ENCODE data around the gene CDSN.
"Not testable (repeated sequence)": the region's sequence is repeated elsewhere in the genome, so short reads cannot be mapped to it uniquely, and the experiment has no call there.

The CDSN gene, protein sequence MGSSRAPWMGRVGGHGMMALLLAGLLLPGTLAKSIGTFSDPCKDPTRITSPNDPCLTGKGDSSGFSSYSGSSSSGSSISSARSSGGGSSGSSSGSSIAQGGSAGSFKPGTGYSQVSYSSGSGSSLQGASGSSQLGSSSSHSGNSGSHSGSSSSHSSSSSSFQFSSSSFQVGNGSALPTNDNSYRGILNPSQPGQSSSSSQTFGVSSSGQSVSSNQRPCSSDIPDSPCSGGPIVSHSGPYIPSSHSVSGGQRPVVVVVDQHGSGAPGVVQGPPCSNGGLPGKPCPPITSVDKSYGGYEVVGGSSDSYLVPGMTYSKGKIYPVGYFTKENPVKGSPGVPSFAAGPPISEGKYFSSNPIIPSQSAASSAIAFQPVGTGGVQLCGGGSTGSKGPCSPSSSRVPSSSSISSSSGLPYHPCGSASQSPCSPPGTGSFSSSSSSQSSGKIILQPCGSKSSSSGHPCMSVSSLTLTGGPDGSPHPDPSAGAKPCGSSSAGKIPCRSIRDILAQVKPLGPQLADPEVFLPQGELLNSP

DNA sequence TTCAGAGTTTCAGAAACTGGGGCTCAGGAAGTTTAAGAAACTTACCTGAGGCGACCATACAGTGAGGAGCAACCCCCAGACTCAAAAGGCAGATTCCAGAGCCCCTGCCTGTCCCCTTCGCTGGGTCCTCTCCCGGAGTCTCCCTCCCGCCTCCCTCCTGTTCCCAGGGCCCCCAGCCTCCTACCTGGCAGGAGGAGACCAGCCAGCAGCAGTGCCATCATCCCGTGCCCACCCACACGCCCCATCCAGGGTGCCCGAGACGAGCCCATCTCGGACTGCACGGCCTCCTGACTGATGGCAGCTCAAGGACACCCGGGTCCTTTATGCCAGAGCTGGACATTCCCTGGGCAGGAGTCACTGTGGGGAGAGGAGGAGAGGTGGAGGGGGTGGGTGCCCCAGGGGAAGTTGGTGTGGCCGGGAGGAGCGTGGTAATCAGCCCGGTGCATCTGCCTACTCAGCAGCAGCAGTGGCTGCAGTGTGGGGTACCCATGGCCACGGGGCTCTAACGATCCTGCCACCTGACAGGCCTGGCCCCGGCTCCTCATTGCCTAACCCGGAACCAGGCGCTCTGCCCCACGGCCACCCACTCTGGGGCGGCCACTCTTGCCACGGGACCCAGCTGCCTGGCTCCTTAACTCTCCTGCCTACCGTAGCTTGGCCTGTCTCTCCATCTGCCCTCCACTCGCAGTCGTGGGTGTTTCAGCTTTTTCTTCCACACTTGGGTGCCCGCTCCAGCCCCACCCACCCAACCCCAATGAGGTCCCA is at the start of gene CDSN:
TSS of gene CDSN (minus strand) at position 296 of the 765 bp plus-strand sequence. CDS start at position 269, 27 bp downstream.
- DNase-seq (ENCODE audit: low spot score) = no peak

DNA sequence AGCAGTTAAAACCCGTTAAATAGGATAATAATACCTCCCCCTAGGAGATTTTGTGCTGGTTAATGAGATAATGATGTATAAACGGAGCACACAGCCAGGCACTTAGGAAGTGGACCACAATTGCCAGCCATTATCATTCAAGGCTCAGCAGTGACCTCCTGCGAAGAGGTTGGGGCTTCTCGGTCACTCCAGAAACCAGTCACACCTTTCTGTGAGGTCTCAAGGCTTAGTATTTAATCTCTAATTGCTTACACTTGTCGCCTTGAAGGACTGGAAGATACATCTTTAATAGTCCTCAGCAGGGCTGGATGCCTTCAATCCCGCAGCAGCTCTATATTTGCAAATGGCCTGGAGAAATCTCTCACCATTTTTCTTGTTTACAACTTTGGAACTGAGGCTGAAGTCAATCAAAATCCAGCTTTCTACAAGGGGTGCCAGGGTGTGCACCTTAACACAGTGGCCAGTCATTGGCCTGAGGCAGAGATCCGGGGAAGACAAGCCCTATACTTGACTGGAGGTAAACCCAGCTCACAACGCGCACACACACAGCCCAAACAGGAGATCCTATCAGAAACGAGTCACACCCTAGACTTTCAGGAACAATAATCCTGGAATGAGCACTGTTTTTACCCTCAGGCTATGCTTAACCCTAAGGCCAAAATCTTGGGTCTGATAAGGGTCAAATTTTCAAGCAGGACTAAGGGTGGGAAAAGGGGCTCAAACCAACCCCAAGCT is 49.0 kb upstream of the CDSN start:
- DNase-seq (ENCODE audit: low spot score) = no peak

DNA sequence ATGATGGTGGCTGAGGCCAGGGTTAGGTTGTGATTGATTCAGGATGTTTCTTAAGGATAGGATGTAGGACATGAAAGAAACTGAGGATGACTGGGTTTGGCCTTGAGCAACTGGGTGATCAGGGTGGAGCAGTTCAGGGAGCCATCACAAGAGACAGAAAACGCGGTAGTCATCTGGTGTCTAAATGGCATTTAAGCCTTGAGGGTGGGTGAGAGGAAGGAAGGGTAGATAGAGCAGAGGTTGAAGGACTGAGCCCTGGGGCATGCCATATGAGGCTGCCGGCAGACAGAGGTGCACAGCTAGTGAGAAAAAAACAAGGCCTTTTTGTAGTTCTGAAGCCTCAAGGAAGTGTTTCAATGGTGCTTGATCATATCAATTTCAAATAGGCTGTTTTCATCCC is 48.4 kb upstream of the CDSN start:
- no peak for DNase-seq (ENCODE audit: low spot score)

DNA sequence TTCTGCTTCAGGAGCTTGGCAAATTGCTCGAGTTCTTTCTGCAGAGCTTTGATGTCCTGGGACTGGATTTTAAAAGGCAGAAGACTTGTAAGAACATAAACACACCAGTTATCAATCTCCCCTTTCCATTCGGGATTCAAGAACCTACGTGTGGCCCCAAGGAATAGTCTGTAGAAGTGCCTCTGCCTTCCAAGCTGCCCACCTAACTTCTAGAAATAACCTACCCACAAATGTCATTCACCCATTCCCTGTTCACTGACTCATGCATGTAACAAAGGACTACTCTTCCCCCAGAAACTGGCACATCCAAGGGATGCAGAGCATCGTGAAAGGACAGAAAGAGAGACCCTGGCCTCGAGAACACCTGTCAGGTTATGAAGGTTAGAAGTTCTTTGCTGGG is 45.7 kb upstream of the CDSN start:
- no peak for DNase-seq (ENCODE audit: low spot score)

DNA sequence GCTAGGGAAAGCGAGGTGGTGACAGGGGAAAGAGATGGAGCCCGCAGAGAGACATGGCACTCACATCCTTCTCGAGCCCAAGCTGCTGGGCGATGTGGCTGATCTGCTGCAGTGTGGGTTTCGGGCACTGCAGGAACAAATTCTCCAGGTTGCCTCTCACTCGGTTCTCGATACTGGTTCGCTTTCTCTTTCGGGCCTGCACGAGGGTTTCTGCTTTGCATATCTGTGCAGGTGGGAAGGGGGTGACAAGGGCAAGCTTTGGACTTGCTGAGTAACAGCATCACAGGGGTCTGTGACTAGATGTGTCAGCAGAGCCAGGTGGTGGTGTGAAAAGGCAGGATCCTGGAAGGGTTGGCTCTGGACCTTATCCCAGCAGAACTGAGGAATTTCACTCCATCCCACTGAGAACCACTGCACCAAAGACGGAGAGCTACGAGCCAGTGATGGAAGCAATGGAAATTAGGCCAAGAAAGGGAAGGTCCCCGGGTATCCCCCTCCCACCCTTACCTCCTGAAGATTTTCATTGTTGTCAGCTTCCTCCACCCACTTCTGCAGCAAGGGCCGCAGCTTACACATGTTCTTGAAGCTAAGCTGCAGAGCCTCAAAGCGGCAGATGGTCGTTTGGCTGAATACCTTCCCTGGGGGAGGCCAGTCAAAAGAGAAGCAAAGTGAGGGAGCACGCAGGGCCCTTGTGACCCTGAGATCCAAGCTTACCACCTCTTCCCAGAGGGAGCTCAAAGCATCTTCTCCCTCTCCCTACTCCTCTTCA is 45.0 kb upstream of the CDSN start:
- not testable (repeated sequence) for DNase-seq (ENCODE audit: low spot score)

DNA sequence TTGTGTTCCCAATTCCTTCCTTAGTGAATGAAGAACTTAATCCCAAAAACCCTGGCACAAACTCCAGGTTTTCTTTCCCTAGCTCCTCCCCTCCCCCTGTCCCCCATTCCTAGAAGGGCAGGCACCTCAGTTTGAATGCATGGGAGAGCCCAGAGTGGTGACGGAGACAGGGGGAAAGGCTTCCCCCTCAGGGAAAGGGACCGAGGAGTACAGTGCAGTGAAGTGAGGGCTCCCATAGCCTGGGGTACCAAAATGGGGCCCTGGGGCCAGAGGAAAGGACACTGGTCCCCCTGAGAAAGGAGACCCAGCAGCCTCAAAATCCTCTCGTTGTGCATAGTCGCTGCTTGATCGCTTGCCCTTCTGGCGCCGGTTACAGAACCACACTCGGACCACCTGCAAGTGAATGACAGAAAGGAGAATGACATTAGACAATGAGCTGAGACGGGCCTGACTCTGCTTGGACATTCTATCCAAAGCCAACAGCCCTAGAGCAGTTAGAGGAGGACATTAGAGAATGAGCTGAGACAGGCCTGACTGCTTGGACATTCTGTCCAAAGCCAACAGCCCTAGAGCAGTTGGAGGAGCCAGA is 44.3 kb upstream of the CDSN start:
- not testable (repeated sequence) for DNase-seq (ENCODE audit: low spot score)

DNA sequence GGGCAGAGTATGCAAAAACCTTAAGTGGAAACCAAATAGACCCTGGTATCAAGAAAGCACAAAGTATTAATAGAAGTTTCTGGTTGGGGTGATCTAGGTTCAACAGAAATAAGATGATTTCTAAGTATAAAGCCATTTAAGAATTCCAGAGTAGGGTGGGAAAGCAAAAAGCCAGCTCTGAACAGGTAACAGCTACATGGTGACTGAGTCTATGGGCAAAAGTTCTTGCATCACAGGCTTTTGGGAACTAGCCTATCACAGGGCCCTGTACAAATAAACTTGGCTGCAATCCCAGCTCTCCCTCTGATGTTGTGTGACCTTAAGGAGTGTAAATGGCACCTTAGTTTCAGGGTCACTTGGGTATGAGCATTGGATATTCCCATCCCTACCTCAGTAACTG is 43.7 kb upstream of the CDSN start:
- no peak for DNase-seq (ENCODE audit: low spot score)

DNA sequence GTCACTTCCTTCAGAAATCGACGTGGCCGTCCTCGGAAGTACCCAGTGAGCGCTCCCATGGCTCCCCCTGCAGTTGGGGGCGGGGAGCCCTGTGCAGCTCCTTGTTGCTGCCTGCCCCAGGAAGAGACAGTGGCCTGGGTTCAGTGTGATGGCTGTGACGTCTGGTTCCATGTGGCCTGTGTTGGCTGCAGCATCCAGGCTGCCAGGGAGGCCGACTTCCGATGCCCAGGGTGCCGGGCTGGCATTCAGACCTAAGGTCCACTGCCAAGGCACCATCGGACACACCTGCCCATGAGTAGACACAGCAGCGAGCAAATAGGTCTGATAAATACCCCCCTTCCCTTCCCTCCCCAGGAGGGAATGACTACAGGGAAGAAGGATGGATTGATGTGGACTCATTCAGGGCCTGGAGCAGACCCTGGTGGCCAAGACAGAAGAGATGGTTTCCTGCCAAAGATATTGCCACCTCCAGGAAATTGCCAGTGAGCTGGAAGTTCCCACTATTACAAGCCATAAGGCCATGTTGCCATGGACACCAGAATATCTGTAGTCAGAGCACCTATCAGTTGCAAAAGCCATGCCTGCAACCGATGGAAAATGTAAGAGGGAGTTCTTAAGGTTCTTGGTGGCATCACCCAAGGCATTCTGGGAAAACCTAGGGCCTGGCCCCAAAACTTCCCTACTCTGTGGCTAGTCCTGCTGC is 42.4 kb upstream of the CDSN start:
- DNase-seq (ENCODE audit: low spot score) = no peak

DNA sequence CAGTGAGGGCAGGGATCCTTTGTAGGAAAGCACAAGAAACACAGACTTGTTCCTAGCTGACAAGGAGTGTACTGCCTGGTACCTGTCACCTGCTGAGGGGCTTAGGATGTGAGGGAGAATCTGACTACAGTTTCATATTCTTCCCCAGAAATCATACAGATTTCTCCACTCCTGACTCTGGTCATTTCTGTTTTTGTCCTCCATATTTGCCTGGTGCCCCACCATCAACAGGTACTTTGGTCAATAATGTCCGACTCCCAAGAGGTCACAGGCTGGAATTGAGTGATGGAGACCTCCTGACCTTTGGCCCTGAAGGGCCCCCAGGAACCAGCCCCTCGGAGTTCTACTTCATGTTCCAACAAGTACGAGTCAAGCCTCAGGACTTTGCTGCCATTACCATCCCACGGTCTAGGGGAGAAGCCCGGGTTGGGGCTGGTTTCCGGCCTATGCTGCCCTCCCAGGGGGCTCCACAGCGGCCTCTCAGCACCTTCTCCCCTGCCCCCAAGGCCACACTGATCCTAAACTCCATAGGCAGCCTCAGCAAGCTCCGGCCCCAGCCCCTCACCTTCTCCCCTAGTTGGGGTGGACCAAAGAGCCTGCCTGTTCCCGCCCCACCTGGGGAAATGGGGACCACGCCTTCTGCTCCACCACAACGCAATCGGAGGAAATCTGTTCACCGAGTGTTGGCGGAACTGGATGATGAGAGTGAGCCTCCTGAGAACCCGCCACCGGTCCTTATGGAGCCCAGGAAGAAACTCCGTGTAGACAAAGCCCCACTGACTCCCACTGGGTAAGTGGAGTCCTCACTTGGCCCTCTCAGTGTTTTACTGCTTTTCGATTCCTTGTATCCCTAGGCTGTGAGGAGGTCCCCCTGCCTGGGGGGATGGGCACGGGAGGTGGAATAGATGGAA is 41.2 kb upstream of the CDSN start:
- no peak for DNase-seq (ENCODE audit: low spot score)

DNA sequence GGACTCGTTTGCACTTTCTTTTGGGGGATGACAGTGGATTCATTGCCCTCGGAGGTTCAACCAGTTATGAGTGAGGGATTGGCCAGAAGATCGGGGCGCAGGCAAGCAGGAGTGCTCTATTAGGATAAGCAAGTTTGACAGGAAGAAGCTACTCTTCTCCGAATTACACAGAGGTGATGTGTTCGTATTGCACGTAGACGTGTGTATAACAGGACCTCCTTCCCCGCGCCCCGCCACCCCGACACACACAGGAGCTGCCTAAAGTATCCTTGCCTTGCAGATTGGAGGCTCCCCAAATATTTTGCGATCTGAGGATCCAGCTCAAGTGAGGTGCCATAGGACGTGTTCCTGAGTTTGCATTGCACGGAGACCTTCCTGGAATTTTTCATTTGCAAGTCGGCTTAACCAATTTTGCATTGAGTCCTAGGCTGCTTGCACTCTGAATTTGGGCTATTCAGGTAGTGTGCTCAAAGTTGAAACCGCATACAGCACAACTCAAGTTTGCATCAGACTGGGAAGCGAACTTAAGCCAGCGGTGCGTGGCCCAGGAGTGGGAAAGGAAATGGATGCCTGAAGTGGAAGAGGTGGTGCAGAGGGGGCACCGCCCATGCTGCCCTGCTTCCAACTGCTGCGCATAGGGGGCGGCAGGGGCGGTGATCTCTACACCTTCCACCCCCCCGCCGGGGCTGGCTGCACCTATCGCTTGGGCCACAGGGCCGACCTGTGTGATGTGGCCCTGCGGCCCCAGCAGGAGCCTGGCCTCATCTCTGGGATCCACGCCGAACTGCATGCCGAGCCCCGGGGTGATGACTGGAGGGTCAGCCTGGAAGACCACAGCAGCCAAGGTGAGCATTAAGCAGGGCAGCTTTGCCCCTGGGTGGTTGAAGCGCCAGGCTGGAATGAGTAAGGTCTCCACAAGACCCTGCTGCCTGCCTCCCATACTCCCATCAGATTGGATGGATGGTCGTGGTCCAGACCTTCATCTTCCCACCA is 38.9 kb upstream of the CDSN start:
- no peak for DNase-seq (ENCODE audit: low spot score)

DNA sequence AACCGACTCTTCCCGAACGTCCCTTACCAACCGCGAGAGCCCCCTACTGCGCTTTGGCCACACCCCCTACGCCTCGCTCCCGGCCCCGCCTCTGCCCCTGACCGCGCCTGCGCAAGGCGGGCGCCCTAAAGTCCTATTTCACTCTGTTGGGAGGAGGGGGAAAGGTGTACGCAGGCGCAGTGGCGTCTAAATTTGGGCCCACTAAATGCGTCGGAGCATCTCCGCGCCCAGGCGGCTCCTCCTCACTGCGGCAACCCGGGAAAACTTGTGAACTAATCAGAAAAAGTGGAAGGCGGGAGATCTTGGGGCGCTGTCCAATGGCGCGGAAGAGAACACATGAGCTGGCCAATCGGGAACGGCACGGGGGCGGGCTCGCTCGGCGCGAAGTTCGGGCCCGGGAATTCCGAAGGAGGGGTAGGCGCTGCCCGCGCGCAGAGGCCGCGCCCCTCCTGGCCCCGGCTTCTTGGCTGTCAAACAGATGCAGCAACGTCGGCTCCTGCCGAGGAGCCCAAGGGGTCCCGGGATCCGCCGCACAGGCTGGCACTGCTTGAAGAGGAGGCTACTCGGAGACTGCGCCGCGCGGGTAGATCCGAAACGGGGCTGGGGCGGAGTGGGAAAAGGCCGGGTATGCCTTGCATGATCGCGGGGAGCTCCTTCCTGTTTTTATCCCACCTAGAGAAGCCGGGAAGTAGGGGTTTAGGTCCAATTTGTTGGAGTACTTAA is 38.1 kb upstream of the CDSN start, which contains the start of gene TCF19:
TSS of gene TCF19 (plus strand) at position 450 of the 723 bp plus-strand sequence. CDS start 881 bp downstream, outside the sequence.
- peak; percentile 98 for DNase-seq (ENCODE audit: low spot score)

DNA sequence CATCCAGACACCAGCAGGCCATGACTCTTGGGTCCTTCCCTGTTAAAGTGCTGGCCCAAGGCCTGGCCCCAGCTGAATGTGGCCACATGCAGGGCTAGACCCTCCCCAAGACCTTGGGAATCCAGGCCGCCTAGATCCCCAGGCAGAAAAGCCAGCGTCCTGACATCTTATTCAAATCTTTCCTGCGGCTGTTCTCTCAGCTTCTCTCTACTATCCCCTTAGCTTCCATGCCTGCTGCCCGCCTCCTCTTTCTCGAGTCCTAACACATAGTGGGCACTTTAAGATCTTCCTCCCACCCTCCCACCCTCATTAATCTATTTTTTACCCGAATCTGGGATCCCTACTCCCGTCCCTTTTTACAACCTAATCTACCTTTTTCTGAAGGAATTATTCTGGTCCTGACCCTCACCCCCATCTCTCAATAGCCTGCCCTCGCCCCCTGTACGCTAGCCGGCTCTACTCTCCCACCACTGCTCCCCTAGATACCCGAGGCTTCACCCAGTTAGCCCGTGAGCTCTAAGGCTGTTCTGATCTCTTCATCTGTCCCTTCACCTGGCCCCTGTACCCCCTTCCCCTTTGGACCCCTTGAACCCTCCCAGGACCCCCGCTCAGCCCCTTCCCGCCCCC is 37.4 kb upstream of the CDSN start, which contains the start of gene CCHCR1:
TSS of gene CCHCR1 (minus strand) at position 290 of the 627 bp plus-strand sequence. CDS start at position 88, 202 bp downstream.
- DNase-seq (ENCODE audit: low spot score) = no peak

DNA sequence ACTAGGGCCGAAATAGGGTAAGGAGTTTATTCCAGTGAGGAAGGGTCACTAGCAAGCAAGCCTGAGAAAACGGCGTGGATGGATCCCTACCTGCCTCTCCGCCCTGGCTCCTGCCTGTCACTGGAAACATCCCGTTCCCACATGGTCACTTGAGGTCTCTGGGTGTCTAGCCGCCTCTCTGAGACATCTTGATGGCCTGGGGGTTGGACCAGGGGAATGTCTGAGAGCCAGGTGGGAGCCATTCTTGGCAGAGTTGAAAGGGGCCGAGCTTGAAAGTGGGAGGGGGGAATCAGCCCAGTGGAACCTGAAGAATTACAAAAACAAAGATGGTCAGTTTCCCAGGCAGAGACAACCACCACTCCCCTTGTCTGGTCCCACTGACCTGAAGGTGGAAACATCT is 36.4 kb upstream of the CDSN start:
- no peak for DNase-seq (ENCODE audit: low spot score)

DNA sequence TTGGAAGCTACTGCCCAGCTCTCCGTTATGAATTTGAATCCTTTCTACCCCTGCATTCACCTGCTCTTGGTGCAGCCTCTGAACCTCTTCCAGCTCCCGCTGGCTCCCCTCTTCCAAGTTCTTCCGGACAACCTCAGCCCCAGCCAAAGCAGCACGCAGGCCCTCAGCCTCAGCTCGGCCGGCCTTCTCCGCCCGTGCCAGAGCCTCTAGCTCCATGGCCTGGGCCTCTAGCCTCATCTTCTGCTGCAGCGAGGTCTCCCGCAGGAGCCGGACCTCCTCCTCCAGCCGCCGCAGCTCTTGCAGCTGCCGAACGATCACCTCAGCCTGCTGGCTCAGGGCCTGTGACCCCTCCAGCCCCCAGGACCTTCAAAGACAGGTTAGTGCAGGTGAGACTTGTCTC is 34.2 kb upstream of the CDSN start:
- DNase-seq (ENCODE audit: low spot score) = no peak

DNA sequence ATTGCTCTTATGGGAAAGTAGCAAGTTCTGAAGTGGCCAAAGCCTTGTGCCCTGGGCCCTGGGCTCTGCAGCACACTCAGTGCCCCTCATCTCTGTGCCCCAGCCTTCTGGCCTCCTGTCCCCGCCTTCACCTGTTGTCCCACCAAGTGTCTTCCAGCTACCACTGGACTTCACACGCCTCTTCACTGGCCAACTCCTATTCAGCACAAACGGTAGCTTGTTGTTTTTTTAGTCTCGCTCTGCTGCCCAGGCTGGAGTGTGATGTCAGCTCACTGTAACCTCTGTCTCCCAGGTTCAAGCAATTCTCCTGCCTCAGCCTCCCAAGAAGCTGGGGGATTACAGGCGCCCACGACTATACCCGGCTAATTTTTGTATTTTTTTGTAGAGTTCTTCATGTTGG is 32.5 kb upstream of the CDSN start:
- DNase-seq (ENCODE audit: low spot score) = no peak

DNA sequence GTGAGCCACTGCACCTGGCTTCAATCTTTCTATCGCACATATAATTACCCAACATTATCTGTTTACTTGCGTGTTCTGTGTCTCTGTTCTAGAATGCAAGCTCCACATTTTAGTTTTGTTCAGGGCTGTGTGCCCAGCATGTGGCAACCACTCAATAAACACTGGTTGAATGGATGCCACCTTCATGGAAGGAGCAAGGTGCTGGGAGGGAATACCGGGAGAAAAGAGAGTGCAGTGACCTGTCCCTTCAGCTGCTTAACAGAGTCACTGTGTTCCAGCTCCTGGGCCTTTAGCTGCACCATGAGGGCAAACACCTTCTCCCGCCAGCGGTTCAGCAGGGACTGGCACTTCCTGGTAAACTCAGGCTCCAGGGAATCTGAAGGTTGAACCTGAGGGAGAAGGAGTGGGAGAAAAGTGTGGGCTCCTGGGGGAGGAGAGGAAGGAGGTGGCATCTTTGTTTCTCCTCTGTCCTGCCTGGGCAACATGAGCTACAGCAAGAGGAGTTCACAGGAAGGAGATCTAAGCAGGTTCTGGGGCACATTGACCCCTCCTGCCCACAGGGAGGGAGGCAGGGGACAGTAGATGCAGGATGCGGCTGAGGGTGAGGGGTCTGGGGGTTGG is 29.7 kb upstream of the CDSN start:
- no peak for DNase-seq (ENCODE audit: low spot score)
